ENCODE data around the gene MICALL1. TPM values are rescaled to one million over a fixed set of nuclear protein-coding genes. Genes with fewer than 3 reads are reported as not detected.

MICALL1 gene
- total and polyA plus RNA-seq, 9 of the 15 experiments (the other 6 are each of a cell fraction or from before 2014, with no cell fraction given): 0.32 to 21.5 (median 6.1) TPM

- TF ChIP-seq, protein P1, sequence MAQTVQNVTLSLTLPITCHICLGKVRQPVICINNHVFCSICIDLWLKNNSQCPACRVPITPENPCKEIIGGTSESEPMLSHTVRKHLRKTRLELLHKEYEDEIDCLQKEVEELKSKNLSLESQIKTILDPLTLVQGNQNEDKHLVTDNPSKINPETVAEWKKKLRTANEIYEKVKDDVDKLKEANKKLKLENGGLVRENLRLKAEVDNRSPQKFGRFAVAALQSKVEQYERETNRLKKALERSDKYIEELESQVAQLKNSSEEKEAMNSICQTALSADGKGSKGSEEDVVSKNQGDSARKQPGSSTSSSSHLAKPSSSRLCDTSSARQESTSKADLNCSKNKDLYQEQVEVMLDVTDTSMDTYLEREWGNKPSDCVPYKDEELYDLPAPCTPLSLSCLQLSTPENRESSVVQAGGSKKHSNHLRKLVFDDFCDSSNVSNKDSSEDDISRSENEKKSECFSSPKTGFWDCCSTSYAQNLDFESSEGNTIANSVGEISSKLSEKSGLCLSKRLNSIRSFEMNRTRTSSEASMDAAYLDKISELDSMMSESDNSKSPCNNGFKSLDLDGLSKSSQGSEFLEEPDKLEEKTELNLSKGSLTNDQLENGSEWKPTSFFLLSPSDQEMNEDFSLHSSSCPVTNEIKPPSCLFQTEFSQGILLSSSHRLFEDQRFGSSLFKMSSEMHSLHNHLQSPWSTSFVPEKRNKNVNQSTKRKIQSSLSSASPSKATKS (CRISPR knock-in tag; IDR thresholded peaks at IDR 0.05): no peak
- no peak for TF ChIP-seq E2F3 (CRISPR knock-in tag; IDR thresholded peaks at IDR 0.05)
- no peak for TF ChIP-seq ZNF316 (IDR thresholded peaks at IDR 0.05)
- peak; percentile 87 for TF ChIP-seq DPF2 (IDR thresholded peaks at IDR 0.05)
- TF ChIP-seq, protein P2, sequence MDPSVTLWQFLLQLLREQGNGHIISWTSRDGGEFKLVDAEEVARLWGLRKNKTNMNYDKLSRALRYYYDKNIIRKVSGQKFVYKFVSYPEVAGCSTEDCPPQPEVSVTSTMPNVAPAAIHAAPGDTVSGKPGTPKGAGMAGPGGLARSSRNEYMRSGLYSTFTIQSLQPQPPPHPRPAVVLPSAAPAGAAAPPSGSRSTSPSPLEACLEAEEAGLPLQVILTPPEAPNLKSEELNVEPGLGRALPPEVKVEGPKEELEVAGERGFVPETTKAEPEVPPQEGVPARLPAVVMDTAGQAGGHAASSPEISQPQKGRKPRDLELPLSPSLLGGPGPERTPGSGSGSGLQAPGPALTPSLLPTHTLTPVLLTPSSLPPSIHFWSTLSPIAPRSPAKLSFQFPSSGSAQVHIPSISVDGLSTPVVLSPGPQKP (CRISPR knock-in tag; IDR thresholded peaks at IDR 0.05): no peak
- no peak for TF ChIP-seq POLR3A (IDR thresholded peaks at IDR 0.05; ENCODE audit: borderline replicate concordance, extremely low read depth, insufficient read depth, insufficient read length)
- TF ChIP-seq HMBOX1 (IDR thresholded peaks at IDR 0.05): peak; percentile 22; the same call in 1 of the 2 replicates
- no peak for TF ChIP-seq PCBP2 (IDR thresholded peaks at IDR 0.05; ENCODE audit: low read depth, low read length, poor library complexity, severe bottlenecking)
- TF ChIP-seq TAL1 (IDR thresholded peaks at IDR 0.05): peak; percentile 46
- no peak for TF ChIP-seq MED1 (CRISPR knock-in tag; IDR thresholded peaks at IDR 0.05; ENCODE audit: borderline replicate concordance)
- no peak for TF ChIP-seq HDAC1 (IDR thresholded peaks at IDR 0.05)
- TF ChIP-seq BACH1 (tag; IDR thresholded peaks at IDR 0.05): peak; percentile 79; the same call in 1 of the 2 replicates
- no peak for TF ChIP-seq MTF1 (CRISPR knock-in tag; IDR thresholded peaks at IDR 0.05; ENCODE audit: borderline replicate concordance)
- TF ChIP-seq L3MBTL2 (IDR thresholded peaks at IDR 0.05): no peak
- TF ChIP-seq DMBX1 (CRISPR knock-in tag; IDR thresholded peaks at IDR 0.05; ENCODE audit: borderline replicate concordance): peak; percentile 71; the same call in 1 of the 2 replicates
- TF ChIP-seq ZNF77 (CRISPR knock-in tag; IDR thresholded peaks at IDR 0.05): no peak
- TF ChIP-seq, protein P3, sequence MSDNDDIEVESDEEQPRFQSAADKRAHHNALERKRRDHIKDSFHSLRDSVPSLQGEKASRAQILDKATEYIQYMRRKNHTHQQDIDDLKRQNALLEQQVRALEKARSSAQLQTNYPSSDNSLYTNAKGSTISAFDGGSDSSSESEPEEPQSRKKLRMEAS (CRISPR knock-in tag; IDR thresholded peaks at IDR 0.05): no peak
- TF ChIP-seq, protein P4, sequence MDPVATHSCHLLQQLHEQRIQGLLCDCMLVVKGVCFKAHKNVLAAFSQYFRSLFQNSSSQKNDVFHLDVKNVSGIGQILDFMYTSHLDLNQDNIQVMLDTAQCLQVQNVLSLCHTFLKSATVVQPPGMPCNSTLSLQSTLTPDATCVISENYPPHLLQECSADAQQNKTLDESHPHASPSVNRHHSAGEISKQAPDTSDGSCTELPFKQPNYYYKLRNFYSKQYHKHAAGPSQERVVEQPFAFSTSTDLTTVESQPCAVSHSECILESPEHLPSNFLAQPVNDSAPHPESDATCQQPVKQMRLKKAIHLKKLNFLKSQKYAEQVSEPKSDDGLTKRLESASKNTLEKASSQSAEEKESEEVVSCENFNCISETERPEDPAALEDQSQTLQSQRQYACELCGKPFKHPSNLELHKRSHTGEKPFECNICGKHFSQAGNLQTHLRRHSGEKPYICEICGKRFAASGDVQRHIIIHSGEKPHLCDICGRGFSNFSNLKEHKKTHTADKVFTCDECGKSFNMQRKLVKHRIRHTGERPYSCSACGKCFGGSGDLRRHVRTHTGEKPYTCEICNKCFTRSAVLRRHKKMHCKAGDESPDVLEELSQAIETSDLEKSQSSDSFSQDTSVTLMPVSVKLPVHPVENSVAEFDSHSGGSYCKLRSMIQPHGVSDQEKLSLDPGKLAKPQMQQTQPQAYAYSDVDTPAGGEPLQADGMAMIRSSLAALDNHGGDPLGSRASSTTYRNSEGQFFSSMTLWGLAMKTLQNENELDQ (CRISPR knock-in tag; IDR thresholded peaks at IDR 0.05; ENCODE audit: borderline replicate concordance): no peak
- no peak for TF ChIP-seq FUS (optimal IDR thresholded peaks at IDR 0.05; ENCODE audit: low read depth, low read length)
- peak; percentile 17; the same call in 1 of the 2 replicates for TF ChIP-seq HDAC2 (IDR thresholded peaks at IDR 0.05)
- TF ChIP-seq ZBED1 (IDR thresholded peaks at IDR 0.05): no peak
Observed at GRCh38 chr22:37904572-37905533, 1.2 kb upstream of the MICALL1 start (continued).

All from K562 (cell line).